Effector memory CD8-positive, alpha-beta T cell (primary cell): ENCODE results near the gene TSC22D4.
"Not testable (repeated sequence)": the region's sequence is repeated elsewhere in the genome, so short reads cannot be mapped to it uniquely, and the experiment has no call there.

Source experiments
- ATAC-seq: fragments of 150-1000 bp; cut with Tn5 transposase; replicated peaks from 2 replicates; pipeline ENCODE4 v1.10.0; 2021; ENCODE audit warnings: mild to moderate bottlenecking, moderate library complexity
- DNase-seq, 3 experiments: peaks; one replicate each; pipeline ENCODE4 v3.0.0; 2021
- H3K27ac Mint-ChIP-seq, 2 donors: one replicate each; pipeline ENCODE4 v1.8.0; 2022; ENCODE audit warnings: mild to moderate bottlenecking in 2 of 2, mixed read lengths in 2 of 2, moderate library complexity in 2 of 2
- H3K27me3 Mint-ChIP-seq, 2 donors: one replicate each; pipeline ENCODE4 v1.8.0; 2022; ENCODE audit warnings: mixed read lengths in 2 of 2
- H3K36me3 Mint-ChIP-seq: one replicate; pipeline ENCODE4 v1.8.0; 2022; ENCODE audit warnings: mild to moderate bottlenecking, moderate library complexity, mixed read lengths; ENCODE audit not compliant: insufficient read depth
- H3K4me1 Mint-ChIP-seq, 2 donors: one replicate each; pipeline ENCODE4 v1.8.0; 2022; ENCODE audit warnings: low read depth in 2 of 2, mixed read lengths in 2 of 2
- H3K4me3 Mint-ChIP-seq, 2 donors: one replicate each; pipeline ENCODE4 v1.8.0; 2022; ENCODE audit warnings: mild to moderate bottlenecking in 2 of 2, mixed read lengths in 2 of 2, moderate library complexity in 2 of 2
- H3K9me3 Mint-ChIP-seq, 2 donors: one replicate each; pipeline ENCODE4 v1.8.0; 2022; ENCODE audit warnings: mixed read lengths in 2 of 2

The TSC22D4 gene

DNA sequence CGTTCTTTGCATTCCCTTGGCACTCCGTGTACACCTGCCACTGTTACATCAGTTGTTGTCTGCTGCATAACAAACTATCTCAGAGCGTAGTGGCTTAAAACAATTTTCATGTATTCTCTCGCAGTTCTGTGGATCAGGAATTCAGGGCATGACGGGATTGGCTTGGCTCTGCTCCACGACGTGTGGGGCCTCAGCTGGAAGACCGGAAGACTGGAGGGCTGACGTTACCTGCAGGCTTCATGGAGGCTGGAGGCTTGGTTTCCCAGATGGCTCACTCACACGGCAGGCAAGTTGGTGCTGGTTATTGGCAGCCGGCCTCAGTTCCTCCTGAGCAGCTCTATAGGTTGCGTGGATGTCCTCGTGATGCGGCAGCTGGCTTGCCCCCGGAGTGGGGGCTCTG lies 30.2 kb upstream of the TSC22D4 start:
- ATAC-seq (no peak), DNase-seq (no peak)
- no peaks in the 10 kb centered on the region for H3K36me3 Mint-ChIP-seq

DNA sequence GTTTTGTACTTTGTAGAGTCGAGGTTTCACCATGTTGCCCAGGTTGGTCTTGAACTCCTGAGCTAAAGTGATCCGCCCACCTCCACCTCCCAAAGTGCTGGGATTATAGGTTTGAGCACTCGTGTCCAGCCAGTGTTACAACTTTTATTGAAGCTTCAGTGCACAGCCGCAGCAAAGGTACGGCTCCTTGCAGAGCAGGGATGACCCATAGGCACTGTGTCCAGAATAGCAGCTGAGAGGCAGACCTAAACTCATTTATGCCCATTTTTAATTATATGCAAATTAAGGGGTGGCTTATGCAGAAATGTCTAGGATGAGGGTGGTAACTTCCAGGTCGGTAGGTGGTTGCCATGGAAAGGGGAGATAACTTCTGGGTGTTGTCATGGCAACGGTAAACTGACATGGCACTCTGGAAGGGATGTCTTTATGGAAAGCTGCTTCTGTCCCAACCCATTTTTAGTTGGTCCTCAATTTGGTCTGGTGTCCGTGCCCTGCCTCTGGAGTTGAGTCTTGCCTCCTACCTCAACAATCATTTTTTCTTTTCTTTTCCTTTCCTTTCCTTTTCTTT lies 27.4 kb upstream of the TSC22D4 start:
- Mint-ChIP-seq H3K27me3 (no peaks in the 10 kb centered on the region), H3K9me3 (no peaks in the 10 kb centered on the region), H3K36me3 (no peaks in the 10 kb centered on the region), H3K4me3 (no peak overlapping the region), H3K4me1 (no peaks in the 10 kb centered on the region), H3K27ac (peak overlapping the region in 1 of 2 donors; percentile 78)
- DNase-seq: no peak
- no peak for ATAC-seq

More for the DNA sequence above, 30.2 kb upstream of the TSC22D4 start:
- no peaks in the 10 kb centered on the region for H3K4me1 Mint-ChIP-seq
- H3K27ac Mint-ChIP-seq: no peak overlapping the region
- no peak overlapping the region for H3K4me3 Mint-ChIP-seq
- no peaks in the 10 kb centered on the region for H3K9me3 Mint-ChIP-seq
- no peaks in the 10 kb centered on the region for H3K27me3 Mint-ChIP-seq

DNA sequence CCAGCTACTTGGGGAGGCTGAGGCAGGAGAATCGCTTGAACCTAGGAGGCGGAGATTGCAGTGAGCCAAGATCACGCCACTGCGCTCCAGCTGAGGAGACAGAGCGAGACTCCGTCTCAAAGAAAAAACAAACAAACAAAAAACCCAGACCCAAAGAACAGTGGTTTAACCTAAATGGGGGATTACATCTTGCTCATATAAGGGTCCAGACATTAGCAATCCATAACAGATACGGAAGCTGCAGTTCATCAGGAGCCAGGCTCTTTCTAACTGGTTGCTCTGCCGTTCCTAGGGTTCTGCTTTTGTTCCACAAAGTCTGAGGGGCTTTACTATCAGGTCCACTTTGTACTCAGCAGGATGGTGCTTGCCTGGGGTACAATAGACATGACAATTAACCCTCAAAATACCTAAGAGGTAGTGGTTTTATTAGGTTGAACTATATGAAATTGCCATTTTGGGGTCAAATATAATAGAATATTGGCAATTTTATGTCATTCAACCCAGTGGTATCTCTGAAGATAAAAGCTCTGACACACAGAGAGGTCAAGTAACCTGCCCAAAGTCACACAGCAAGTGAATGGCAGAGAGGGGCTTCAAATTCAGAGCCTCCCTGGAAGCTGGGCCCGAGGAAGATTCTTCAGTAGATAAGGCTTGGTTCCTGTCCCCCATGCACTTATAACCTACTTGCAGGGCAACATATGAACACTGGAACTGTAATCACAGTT lies 26.0 kb upstream of the TSC22D4 start:
- Mint-ChIP-seq H3K9me3 (no peaks in the 10 kb centered on the region), H3K36me3 (no peaks in the 10 kb centered on the region), H3K4me1 (no peaks in the 10 kb centered on the region), H3K4me3 (no peak overlapping the region), H3K27ac (no peak overlapping the region), H3K27me3 (no peaks in the 10 kb centered on the region)
- ATAC-seq (no peak), DNase-seq (no peak)

DNA sequence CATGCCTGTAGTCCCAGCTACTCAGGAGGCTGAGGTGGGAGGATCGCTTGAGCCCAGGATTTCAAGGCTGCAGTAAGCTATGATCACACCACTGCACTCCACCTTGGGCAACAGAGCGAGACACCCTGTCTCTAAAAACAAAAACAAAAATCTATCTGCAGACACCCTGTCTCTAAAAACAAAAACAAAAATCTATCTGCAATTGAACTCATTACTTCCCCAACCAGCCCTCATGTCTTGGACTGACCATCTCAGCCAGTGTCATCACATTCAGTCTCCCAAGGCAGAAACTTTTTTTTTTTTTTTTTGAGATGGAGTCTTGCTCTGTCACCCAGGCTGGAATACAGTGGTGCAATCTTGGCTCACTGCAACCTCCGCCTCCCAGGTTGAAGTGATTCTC lies 25.0 kb upstream of the TSC22D4 start:
- ATAC-seq, H3K4me1 Mint-ChIP-seq, H3K9me3 Mint-ChIP-seq, H3K4me3 Mint-ChIP-seq, H3K36me3 Mint-ChIP-seq, DNase-seq, H3K27ac Mint-ChIP-seq, H3K27me3 Mint-ChIP-seq: not testable (repeated sequence)

DNA sequence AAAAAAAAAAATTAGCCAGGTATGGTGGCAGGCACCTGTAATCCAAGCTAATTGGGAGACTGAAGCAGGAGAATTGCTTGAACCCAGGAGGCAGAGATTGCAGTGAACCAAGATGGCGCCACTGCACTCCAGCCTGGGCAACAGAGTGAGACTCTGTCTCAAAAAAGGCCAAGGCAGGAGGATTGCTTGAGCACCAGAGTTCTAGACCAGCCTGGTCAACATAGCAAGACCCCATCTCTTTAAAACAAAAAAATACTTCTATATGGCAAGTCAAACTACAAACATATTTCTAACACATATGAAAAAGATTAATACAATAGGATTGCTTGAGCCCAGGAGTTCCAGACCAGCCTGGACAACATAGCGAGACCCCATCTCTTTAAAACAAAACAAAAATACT lies 21.7 kb upstream of the TSC22D4 start:
- H3K4me3 Mint-ChIP-seq, H3K27me3 Mint-ChIP-seq, DNase-seq: not testable (repeated sequence)

DNA sequence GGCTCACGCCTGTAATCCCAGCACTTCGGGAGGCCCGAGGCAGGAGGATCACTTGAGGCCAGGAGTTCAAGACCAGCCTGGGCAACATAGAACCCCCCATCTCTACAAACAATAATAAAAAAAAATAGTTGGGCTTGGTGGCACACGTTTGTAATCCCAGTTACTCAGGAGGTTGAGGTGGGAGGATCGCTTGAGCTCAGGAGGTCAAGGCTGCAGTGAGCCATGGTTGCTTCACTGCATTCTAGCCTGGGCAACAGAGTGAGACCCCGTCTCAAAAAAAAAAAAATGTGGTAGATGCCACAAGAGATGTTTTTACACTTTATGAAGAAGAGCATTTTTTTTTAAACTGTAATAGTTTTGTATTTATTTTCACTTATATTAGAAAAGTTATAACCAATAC lies 17.5 kb upstream of the TSC22D4 start:
- Mint-ChIP-seq H3K4me3 (no peak overlapping the region), H3K4me1 (peaks cover 4 to 10% of the 10 kb centered on the region in 2 donors), H3K36me3 (no peaks in the 10 kb centered on the region), H3K27me3 (peaks cover 0 to 4% of the 10 kb centered on the region in 2 donors), H3K27ac (no peak overlapping the region), H3K9me3 (no peaks in the 10 kb centered on the region)
- ATAC-seq: no peak
- DNase-seq: no peak

More for the DNA sequence above, 21.7 kb upstream of the TSC22D4 start:
- not testable (repeated sequence) for H3K9me3 Mint-ChIP-seq, ATAC-seq, H3K36me3 Mint-ChIP-seq, H3K4me1 Mint-ChIP-seq, H3K27ac Mint-ChIP-seq

DNA sequence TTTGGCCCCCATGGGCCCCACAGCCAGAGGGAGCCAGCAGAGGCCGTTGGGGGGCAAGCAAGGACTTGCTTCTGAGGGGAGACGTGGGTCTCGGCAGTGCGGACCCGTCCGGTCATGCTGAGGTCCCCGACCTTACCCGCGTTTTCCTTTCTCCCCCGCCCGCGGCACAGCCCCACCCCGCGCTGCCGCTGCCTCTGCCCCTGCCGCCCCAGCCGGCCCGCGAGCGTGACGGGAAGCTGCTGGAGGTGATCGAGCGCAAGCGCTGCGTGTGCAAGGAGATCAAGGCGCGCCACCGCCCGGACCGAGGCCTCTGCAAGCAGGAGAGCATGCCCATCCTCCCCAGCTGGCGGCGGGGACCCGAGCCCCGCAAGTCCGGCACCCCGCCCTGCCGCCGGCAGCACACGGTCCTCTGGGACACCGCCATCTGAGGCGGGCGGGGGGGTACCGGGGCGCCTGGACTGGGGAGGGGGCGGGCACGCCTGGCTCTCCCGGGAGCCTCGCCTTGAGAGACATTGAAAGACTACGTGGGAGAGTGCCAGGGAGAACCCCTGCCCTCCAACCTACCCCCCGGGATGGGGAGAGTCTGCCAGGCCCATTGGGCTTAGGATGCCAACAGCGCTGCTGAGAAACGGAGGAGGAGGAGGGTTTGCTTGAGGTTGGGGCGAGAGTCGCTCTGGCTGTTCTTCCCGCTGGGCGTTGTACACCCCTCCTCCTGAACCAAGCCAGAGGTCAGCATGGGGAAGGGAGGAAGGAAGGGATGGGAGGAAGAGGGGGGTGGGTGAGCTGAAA lies 14.7 kb upstream of the TSC22D4 start:
- DNase-seq (peak in 2 of 3 experiments; percentile 39 to 41), ATAC-seq (peak; percentile 90)
- no peaks in the 10 kb centered on the region for H3K9me3 Mint-ChIP-seq
- H3K27ac Mint-ChIP-seq: no peak overlapping the region
- H3K27me3 Mint-ChIP-seq: peaks cover 0 to 4% of the 10 kb centered on the region in 2 donors
- H3K4me1 Mint-ChIP-seq: peaks cover 6 to 10% of the 10 kb centered on the region in 2 donors
- peaks cover 5% of the 10 kb centered on the region for H3K36me3 Mint-ChIP-seq
- H3K4me3 Mint-ChIP-seq: peak overlapping the region; percentile 51 to 66

DNA sequence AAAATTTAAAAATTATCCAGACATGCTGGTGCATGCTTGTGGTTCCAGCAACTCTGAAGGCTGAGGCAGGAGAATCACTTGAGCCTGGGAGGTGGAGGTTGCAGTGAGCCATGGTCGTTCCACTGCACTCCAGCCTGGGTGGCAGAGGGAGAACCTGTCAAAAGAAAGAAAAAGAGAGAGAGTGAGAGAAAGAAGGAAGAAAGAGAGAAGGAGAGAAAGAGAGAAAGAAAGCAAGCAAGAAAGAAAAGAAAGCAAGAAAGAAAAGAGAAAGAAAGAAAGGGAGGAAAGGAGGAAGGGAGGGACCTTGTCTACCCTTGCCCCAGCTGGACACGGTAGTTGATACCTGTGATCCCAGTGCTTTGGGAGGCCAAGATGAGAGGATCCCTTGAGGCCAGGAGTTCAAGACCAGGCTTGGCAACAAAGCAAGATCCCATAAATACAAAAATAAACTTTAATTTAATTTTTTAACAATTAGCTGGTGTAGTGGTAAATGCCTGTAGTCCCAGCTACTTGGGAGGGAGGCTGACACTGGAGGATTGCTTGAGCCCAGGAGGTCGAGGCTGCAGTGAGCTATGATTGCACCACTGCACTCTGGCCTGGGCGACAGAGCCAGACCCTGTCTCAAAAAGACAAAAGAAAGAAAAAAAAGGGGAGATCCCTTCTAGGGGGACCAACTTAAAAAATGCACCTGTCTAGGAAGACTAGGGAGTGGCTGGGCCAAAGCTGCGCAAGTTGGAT lies 13.9 kb upstream of the TSC22D4 start:
- H3K9me3 Mint-ChIP-seq: no peaks in the 10 kb centered on the region
- DNase-seq: no peak

DNA sequence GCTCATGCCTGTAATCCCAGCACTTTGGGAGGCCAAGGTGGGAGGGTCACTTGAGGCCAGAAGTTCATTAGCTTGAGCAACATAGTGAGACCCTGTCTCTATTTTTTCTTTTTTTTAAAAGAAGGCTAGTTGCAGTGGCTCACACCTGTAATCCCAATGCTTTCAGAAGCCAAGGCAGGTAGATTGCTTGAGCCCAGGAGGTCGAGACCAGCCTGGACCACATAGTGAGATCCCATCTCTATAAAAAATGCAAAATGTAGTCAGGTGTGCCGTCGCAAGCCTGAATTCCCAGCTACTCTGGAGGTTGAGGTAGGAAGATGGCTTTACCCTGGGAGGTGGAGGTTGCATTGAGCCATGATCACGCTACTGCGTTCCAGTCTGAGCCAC lies 12.2 kb upstream of the TSC22D4 start:
- H3K4me1 Mint-ChIP-seq: peaks cover 6 to 10% of the 10 kb centered on the region in 2 donors
- no peaks in the 10 kb centered on the region for H3K9me3 Mint-ChIP-seq
- H3K36me3 Mint-ChIP-seq: peaks cover 5% of the 10 kb centered on the region
- H3K4me3 Mint-ChIP-seq: no peak overlapping the region
- H3K27me3 Mint-ChIP-seq: peaks cover 0 to 4% of the 10 kb centered on the region in 2 donors
- ATAC-seq: no peak
- no peak for DNase-seq
- H3K27ac Mint-ChIP-seq: no peak overlapping the region

More for the DNA sequence above, 13.9 kb upstream of the TSC22D4 start:
- Mint-ChIP-seq H3K4me3 (peak overlapping the region; percentile 51 to 66), H3K27ac (no peak overlapping the region), H3K4me1 (peaks cover 6 to 10% of the 10 kb centered on the region in 2 donors), H3K36me3 (peaks cover 5% of the 10 kb centered on the region), H3K27me3 (peaks cover 0 to 4% of the 10 kb centered on the region in 2 donors)
- no peak for ATAC-seq

DNA sequence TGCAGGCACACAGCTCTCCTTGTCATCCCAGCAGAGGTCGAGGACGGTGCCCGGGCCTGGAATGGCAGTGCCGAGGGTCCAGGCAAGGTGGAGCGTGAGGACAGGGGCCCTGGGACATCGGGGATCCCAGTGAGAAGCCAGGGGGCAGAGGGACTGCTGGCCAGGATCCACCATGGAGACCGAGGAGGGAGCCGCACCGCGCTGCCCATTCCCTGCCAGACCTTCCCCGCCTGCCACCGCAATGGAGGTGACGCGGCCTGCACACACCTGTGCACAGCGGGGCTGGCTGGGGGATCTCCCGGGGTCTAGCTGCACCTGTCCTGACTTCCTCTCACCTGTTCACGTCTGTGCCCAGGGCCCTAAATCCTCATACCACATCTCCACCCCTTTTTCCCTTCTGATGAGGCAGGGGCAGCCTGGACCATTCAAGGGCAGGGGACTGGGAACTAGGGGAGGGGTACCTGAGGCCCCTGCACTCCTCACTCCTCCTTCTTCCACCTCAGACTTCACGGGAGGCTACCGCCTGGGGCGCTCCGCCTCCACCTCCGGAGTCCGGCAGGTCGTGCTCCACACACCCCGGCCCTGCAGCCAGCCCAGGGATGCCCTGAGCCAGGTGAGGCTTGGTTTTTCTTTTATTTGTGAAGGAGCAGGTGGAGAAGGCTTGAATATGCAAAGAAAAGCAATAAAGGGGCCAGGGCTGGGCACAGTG lies 11.6 kb upstream of the TSC22D4 start:
- DNase-seq: no peak
- H3K4me3 Mint-ChIP-seq: no peak overlapping the region
- no peak overlapping the region for H3K27ac Mint-ChIP-seq
- no peaks in the 10 kb centered on the region for H3K9me3 Mint-ChIP-seq
- no peak for ATAC-seq
- H3K27me3 Mint-ChIP-seq: peaks cover 0 to 4% of the 10 kb centered on the region in 2 donors
- H3K36me3 Mint-ChIP-seq: peaks cover 5% of the 10 kb centered on the region
- peaks cover 6 to 10% of the 10 kb centered on the region in 2 donors for H3K4me1 Mint-ChIP-seq

DNA sequence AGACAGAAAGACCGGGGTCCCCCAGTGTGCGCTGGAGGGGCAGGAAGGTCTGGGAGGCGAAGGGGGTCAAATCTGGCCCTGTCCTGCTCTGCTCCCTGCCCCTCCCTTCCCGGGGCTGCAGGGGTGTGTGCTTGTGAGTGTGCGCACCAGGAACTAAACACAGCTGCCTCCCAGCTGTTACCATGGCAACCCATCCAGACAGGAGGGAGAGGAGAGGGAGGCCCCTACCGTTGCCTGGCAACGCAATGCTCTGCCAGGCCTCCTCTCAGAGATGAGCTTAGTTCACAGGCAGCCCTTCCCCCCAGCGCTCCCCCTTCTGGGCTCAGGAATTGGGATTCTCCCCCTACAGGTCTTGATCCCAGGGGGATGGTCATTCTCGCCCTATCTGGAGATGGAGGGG lies 10.8 kb upstream of the TSC22D4 start:
- no peak for DNase-seq
- Mint-ChIP-seq H3K27ac (peak overlapping the region; percentile 11 to 44), H3K4me3 (no peak overlapping the region), H3K27me3 (peaks cover 0 to 4% of the 10 kb centered on the region in 2 donors), H3K4me1 (peaks cover 7 to 10% of the 10 kb centered on the region in 2 donors), H3K9me3 (no peaks in the 10 kb centered on the region), H3K36me3 (peaks cover 5% of the 10 kb centered on the region)
- ATAC-seq: peak; percentile 34

DNA sequence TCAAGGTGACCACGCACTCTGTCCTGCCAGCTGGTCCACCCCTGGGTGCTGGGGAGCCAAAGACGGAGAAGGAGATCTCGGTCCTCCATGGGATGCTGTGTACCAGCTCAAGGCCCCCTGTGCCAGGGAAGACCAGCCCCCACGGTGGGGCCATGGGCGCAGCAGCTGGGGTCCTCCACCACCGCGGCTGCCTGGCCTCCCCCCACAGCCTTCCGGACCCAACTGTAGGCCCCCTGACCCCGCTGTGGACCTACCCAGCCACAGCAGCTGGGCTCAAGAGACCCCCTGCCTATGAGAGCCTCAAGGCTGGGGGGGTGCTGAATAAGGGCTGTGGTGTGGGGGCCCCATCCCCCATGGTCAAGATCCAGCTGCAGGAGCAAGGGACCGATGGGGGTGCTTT lies 10.1 kb upstream of the TSC22D4 start:
- no peak for ATAC-seq
- peaks cover 0 to 4% of the 10 kb centered on the region in 2 donors for H3K27me3 Mint-ChIP-seq

More for the DNA sequence above, 10.1 kb upstream of the TSC22D4 start:
- H3K4me1 Mint-ChIP-seq: peaks cover 13 to 14% of the 10 kb centered on the region in 2 donors
- no peak for DNase-seq
- H3K4me3 Mint-ChIP-seq: no peak overlapping the region
- H3K27ac Mint-ChIP-seq: peak overlapping the region in 1 of 2 donors; percentile 11
- H3K36me3 Mint-ChIP-seq: peaks cover 5% of the 10 kb centered on the region
- no peaks in the 10 kb centered on the region for H3K9me3 Mint-ChIP-seq
